AG10803 (cell line): Measurements from ENCODE around the gene SLC9C2.
"Not testable (repeated sequence)": the region's sequence is repeated elsewhere in the genome, so short reads cannot be mapped to it uniquely, and the experiment has no call there.

Source experiments
- DNase-seq: peaks from one replicate; pipeline ENCODE4 v3.0.0; 2010; ENCODE audit warnings: low read depth
- H3K4me3 ChIP-seq: 2 replicates; pipeline ENCODE4 v1.5.1; 2011; ENCODE audit warnings: mild to moderate bottlenecking, low read length, control low read depth
- CTCF ChIP-seq: conservative IDR thresholded peaks from 2 replicates; pipeline ENCODE4 v1.5.1; 2011; ENCODE audit warnings: mild to moderate bottlenecking, low read length, control low read depth, inconsistent platforms

The SLC9C2 gene

GRCh38 chr1:173474097-173474779, 128.6 kb downstream of the SLC9C2 start:
- no peak overlapping the region for H3K4me3 ChIP-seq
- DNase-seq = no peak
- no peak for TF ChIP-seq CTCF

- no peak for TF ChIP-seq CTCF
- no peak overlapping the region for H3K4me3 ChIP-seq
- DNase-seq = peak; percentile 42
These were observed 129.3 kb downstream of the SLC9C2 start for GRCh38 chr1:173473599-173474011.

- no peak overlapping the region for H3K4me3 ChIP-seq
- TF ChIP-seq CTCF = no peak
These were observed 132.3 kb downstream of the SLC9C2 start for GRCh38 chr1:173470608-173471007.

DNA sequence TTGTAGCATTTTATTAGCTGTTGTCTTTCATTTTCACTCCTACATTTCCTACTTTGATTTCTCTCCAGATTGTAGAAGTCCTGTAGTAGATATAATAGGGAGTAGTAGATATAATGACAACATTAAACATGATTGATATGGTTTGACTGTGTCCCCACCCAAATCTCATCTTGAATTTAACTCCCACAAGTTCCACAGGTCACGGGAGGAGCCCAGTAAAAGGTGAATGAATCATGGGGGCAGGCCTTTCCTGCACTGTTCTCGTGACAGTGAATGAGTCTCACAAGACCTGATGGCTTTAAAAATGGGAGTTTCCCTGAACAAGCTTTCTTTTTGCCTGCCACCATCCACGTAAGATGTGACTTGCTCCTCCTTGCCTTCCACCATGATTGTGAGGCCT, 133.2 kb downstream of the SLC9C2 start:
- H3K4me3 ChIP-seq = no peak overlapping the region
- no peak for TF ChIP-seq CTCF
- no peak for DNase-seq

More at GRCh38 chr1:173470608-173471007, 132.3 kb downstream of the SLC9C2 start:
- DNase-seq = no peak

- DNase-seq = no peak
- no peak overlapping the region for H3K4me3 ChIP-seq
- no peak for TF ChIP-seq CTCF
These were observed 135.4 kb downstream of the SLC9C2 start for GRCh38 chr1:173467426-173467825.

- DNase-seq = not testable (repeated sequence)
These were observed 138.7 kb downstream of the SLC9C2 start for GRCh38 chr1:173464185-173464584.

GRCh38 chr1:173462666-173463065, 140.2 kb downstream of the SLC9C2 start:
- not testable (repeated sequence) for DNase-seq

More at GRCh38 chr1:173464185-173464584, 138.7 kb downstream of the SLC9C2 start:
- not testable (repeated sequence) for H3K4me3 ChIP-seq

GRCh38 chr1:173459885-173460284, 143.0 kb downstream of the SLC9C2 start:
- no peak for TF ChIP-seq CTCF
- H3K4me3 ChIP-seq = no peak overlapping the region
- no peak for DNase-seq

More at GRCh38 chr1:173462666-173463065, 140.2 kb downstream of the SLC9C2 start:
- H3K4me3 ChIP-seq = not testable (repeated sequence)
